ENCODE measurements around the gene C5AR1. TPM values are rescaled to one million over a fixed set of nuclear protein-coding genes. Genes with fewer than 3 reads are reported as not detected.
A peak's percentile ranks its signal among the peaks of the same experiment; 100 is the strongest.
"Not testable (repeated sequence)": the region's sequence is repeated elsewhere in the genome, so short reads cannot be mapped to it uniquely, and the experiment has no call there.

Gene C5AR1
- total RNA-seq, 1 donor from 2014 or later = 9.3 TPM

- peaks cover 3 to 45% of the 10 kb centered on the region in 2 donors for H3K4me1 ChIP-seq
- H3K27ac ChIP-seq = peak overlapping the region; percentile 87 to 88
- no peaks in the 10 kb centered on the region for H3K36me3 ChIP-seq
- intact Hi-C loops (cut with DNase I) = loop anchor here (10.0 kb wide), 1 partner anchor 415 kb away; no protein-coding TSS in a partner anchor
- no peaks in the 10 kb centered on the region for H3K27me3 ChIP-seq
- DNase-seq (ENCODE audit: low spot score in 2 of 2) = no peak
- no peaks in the 10 kb centered on the region for H3K9me3 ChIP-seq
- peak in 2 of 3 experiments; percentile 23 to 26 for TF ChIP-seq CTCF (IDR thresholded peaks at IDR 0.05)
- no peak overlapping the region for H3K4me3 ChIP-seq
Observed at GRCh38 chr19:47280183-47280797, 29.4 kb upstream of the C5AR1 start.

GRCh38 chr19:47283405-47284059 is 26.1 kb upstream of the C5AR1 start:
- Histone ChIP-seq H3K9me3 (no peaks in the 10 kb centered on the region), H3K27ac (no peak overlapping the region), H3K4me3 (no peak overlapping the region), H3K4me1 (peaks cover 0 to 21% of the 10 kb centered on the region in 2 donors), H3K36me3 (no peaks in the 10 kb centered on the region), H3K27me3 (no peaks in the 10 kb centered on the region)
- intact Hi-C loops (cut with DNase I) = loop anchor here (10.0 kb wide), 1 partner anchor 411 kb away; no protein-coding TSS in a partner anchor
- TF ChIP-seq CTCF (IDR thresholded peaks at IDR 0.05) = no peak
- no peak for DNase-seq (ENCODE audit: low spot score in 2 of 2)

GRCh38 chr19:47284324-47284899 is 25.2 kb upstream of the C5AR1 start:
- Histone ChIP-seq H3K9me3 (no peaks in the 10 kb centered on the region), H3K36me3 (no peaks in the 10 kb centered on the region), H3K4me3 (no peak overlapping the region), H3K27ac (no peak overlapping the region), H3K27me3 (no peaks in the 10 kb centered on the region), H3K4me1 (peaks cover 1 to 19% of the 10 kb centered on the region in 2 donors)
- peak; percentile 72 to 96 (median 90) for TF ChIP-seq CTCF (IDR thresholded peaks at IDR 0.05)
- DNase-seq (ENCODE audit: low spot score in 2 of 2) = no peak
- intact Hi-C loops (cut with DNase I) = loop anchor here (10.0 kb wide), 1 partner anchor 410 kb away; no protein-coding TSS in a partner anchor

GRCh38 chr19:47296036-47296435 is 13.6 kb upstream of the C5AR1 start:
- peak in 1 of 2 donors; percentile 86 for DNase-seq (ENCODE audit: low spot score in 2 of 2)
- Histone ChIP-seq H3K36me3 (peaks cover 0 to 15% of the 10 kb centered on the region in 2 donors), H3K9me3 (no peaks in the 10 kb centered on the region), H3K4me1 (no peaks in the 10 kb centered on the region), H3K27ac (no peak overlapping the region), H3K4me3 (no peak overlapping the region), H3K27me3 (no peaks in the 10 kb centered on the region)
- peak; percentile 72 to 75 (median 73) for TF ChIP-seq CTCF (IDR thresholded peaks at IDR 0.05)
- intact Hi-C loops (cut with DNase I) = loop anchor here (1.0 kb wide), 1 partner anchor 95 kb away; no protein-coding TSS in a partner anchor

- H3K27ac ChIP-seq; DNase-seq (ENCODE audit: low spot score in 2 of 2); H3K9me3 ChIP-seq; H3K4me3 ChIP-seq; H3K27me3 ChIP-seq; intact Hi-C loops (cut with DNase I); H3K4me1 ChIP-seq; H3K36me3 ChIP-seq: not testable (repeated sequence)
Observed at GRCh38 chr19:47300867-47301266, 8.8 kb upstream of the C5AR1 start.

GRCh38 chr19:47302249-47302648 is 7.4 kb upstream of the C5AR1 start:
- no peaks in the 10 kb centered on the region for H3K27me3 ChIP-seq
- intact Hi-C loops (cut with DNase I) = no loop called here
- H3K9me3 ChIP-seq = no peaks in the 10 kb centered on the region
- DNase-seq (ENCODE audit: low spot score in 2 of 2) = no peak
- no peak for TF ChIP-seq CTCF (IDR thresholded peaks at IDR 0.05)
- H3K4me3 ChIP-seq = no peak overlapping the region
- H3K36me3 ChIP-seq = no peaks in the 10 kb centered on the region
- no peak overlapping the region for H3K27ac ChIP-seq
- H3K4me1 ChIP-seq = peaks cover 0 to 5% of the 10 kb centered on the region in 2 donors

All from ascending aorta (tissue), 2 donors.